ENCODE measurements around the gene MAPK1. TPM values are rescaled to one million over a fixed set of nuclear protein-coding genes. Genes with fewer than 3 reads are reported as not detected.
A peak's percentile ranks its signal among the peaks of the same experiment; 100 is the strongest.

The MAPK1 gene
- total RNA-seq, 1 experiment from 2014 or later, result 90.3 TPM

- Histone ChIP-seq H2BK20ac (ENCODE audit: low read depth, low read length, poor library complexity, severe bottlenecking) (no peak overlapping the region), H3K27ac (ENCODE audit: insufficient read length, low read depth, low read length) (no peak overlapping the region), H3K27me3 (ENCODE audit: insufficient read depth, low read length) (no peaks in the 10 kb centered on the region), H3K56ac (ENCODE audit: insufficient read length, low read depth, low read length) (no peak overlapping the region), H3K9ac (ENCODE audit: extremely low read depth, insufficient read length, low read length) (no peak overlapping the region), H4K8ac (replicated peaks; ENCODE audit: insufficient read length, low read depth, low read length) (no peak overlapping the region), H4K91ac (ENCODE audit: insufficient read length, low read depth, low read length) (no peak overlapping the region), H3T11ph (ENCODE audit: low read length) (no peak overlapping the region), H3K14ac (ENCODE audit: insufficient read depth, low read length) (no peak overlapping the region), H2BK12ac (ENCODE audit: insufficient read length, low read depth, low read length) (no peak overlapping the region), H2BK120ac (ENCODE audit: low read depth, low read length, poor library complexity, severe bottlenecking) (no peak overlapping the region), H3K79me1 (ENCODE audit: insufficient read depth, low read depth, low read length, poor library complexity, severe bottlenecking) (no peaks in the 10 kb centered on the region), H3K4me1 (ENCODE audit: insufficient read depth, low read length) (no peaks in the 10 kb centered on the region), H2BK5ac (ENCODE audit: insufficient read length, low read length) (no peak overlapping the region), H4K5ac (ENCODE audit: insufficient read length, low read depth, low read length) (no peak overlapping the region), H3K4me2 (ENCODE audit: insufficient read depth, insufficient read length, low read length) (no peak overlapping the region), H4K20me1 (ENCODE audit: control insufficient read depth, insufficient read depth, insufficient read length) (no peaks in the 10 kb centered on the region), H2AFZ (ENCODE audit: low read length) (no peak overlapping the region), H3K23me2 (ENCODE audit: insufficient read length, low read depth, low read length, poor library complexity, severe bottlenecking) (no peaks in the 10 kb centered on the region), H3K79me2 (ENCODE audit: insufficient read depth, low read length) (peaks cover 3% of the 10 kb centered on the region; the same call in 1 of the 2 replicates), H3K9me3 (ENCODE audit: control insufficient read depth, low read depth, low read length) (no peaks in the 10 kb centered on the region), H3K23ac (ENCODE audit: insufficient read length, low read depth, low read length) (no peak overlapping the region), H3K4ac (ENCODE audit: low read depth, low read length) (no peak overlapping the region), H3K18ac (ENCODE audit: insufficient read length, low read depth, low read length) (no peak overlapping the region), H2BK15ac (ENCODE audit: low read depth, low read length) (no peak overlapping the region), H2AK5ac (ENCODE audit: insufficient read length, low read length) (no peak overlapping the region)
- Mint-ChIP-seq H3K36me3 (ENCODE audit: insufficient read depth in 1 of 3, low read depth in 3 of 3) (peaks cover 4 to 17% (median 10%) of the 10 kb centered on the region in 3 experiments; a peak in 6 of 7 replicates), H3K4me3 (no peak overlapping the region), H3K9me3 (no peaks in the 10 kb centered on the region), H3K4me1 (peaks cover 0 to 9% of the 10 kb centered on the region in 2 experiments; a peak in 2 of 4 replicates), H3K27me3 (ENCODE audit: low read depth) (no peaks in the 10 kb centered on the region), H3K27ac (0 out of 7 replicates have a peak overlapping the region, but pooled peaks of 1 of the 3 experiments have one; percentile 29)
- WGBS (ENCODE audit: extremely low coverage, insufficient read length, low lambda C conversion rate), result no CpG with 5 or more reads among the region's 9 CpGs
- no peak for TF ChIP-seq CTCF (conservative IDR thresholded peaks at IDR 0.05)
- no peak for DNase-seq
Observed at GRCh38 chr22:21713428-21714058, 153.9 kb downstream of the MAPK1 start.

Data from H9 (cell line).